HG03457 (cell line): Measurements from ENCODE around the gene EDC3.

ENCODE experiments used
- ATAC-seq: cut with Tn5 transposase; IDR thresholded peaks from one replicate; pipeline ENCODE4 v1.9.1; 2021; ENCODE audit warnings: moderate number of reproducible peaks; ENCODE audit not compliant: unreplicated experiment

The EDC3 gene

DNA sequence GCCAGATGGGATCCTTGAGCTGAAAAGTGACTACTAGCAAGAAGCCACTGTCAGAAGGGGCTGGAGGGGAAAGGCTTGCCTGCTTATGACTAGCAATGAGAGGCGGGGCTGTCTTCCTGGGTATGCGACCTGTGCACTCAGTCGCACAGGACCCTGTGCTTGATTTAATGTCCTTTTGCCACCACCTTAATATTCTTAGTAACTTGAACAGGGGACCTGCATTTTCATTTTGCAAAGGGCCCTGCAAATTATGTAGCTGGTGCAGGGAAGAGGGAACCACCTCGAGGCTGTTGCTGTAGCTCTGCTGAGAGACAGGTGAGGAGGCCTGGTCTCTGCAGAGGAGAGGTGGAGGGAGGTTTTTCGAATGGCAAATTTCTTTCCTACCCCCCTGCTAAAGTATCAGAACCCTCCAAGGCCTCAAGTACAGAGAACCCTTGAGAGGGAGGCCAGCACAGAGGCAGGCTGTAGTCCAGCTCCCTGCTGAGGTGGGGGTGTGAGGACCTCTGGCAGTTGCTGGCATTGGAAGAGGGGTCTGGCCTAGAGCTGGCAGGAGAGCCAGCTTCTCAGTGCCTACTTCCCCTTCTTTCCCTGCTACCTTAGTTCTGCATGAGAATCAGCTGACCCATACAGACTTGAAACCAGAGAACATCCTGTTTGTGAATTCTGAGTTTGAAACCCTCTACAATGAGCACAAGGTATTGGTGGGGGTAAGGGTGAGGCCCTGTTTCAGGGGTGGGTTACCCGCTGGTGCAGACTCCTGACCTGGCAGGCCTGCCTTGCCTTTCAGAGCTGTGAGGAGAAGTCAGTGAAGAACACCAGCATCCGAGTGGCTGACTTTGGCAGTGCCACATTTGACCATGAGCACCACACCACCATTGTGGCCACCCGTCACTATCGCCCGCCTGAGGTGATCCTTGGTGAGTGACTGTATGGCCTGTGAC lies 68.8 kb downstream of the EDC3 start:
- no peak for ATAC-seq

DNA sequence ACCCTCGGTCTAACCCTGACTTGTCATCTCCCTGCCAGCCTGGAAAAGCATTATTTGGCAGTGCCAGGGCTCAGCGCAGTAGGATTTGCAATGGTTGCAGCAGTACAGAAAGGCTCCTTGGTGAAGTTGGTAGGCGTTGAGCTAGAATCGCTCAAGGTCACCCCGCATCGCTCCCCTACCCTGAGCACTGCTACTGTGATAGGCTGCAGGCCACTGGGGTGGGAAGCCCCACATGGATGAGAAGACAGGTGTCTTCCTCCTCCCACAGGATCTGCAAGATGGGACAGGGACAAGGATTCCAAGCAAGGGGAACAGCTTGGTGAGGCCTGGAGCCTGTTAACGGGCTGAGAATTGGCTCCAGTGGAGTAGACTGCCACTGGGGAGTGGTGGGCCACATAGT lies 69.5 kb downstream of the EDC3 start:
- no peak for ATAC-seq

DNA sequence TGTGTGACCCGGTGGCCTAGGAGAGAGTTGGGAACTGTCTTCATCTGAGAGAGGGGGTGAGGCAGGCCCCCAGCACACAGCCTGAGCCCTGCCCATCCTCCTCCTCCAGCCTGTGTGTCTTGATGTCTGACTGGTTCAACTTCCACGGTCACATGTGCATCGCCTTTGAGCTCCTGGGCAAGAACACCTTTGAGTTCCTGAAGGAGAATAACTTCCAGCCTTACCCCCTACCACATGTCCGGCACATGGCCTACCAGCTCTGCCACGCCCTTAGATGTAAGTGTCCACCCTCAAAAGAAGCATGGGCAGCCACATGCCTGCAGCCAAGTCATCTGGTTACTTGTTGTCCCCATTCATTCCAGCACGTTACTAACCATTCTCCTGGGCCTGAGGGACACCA lies 70.1 kb downstream of the EDC3 start:
- no peak for ATAC-seq

DNA sequence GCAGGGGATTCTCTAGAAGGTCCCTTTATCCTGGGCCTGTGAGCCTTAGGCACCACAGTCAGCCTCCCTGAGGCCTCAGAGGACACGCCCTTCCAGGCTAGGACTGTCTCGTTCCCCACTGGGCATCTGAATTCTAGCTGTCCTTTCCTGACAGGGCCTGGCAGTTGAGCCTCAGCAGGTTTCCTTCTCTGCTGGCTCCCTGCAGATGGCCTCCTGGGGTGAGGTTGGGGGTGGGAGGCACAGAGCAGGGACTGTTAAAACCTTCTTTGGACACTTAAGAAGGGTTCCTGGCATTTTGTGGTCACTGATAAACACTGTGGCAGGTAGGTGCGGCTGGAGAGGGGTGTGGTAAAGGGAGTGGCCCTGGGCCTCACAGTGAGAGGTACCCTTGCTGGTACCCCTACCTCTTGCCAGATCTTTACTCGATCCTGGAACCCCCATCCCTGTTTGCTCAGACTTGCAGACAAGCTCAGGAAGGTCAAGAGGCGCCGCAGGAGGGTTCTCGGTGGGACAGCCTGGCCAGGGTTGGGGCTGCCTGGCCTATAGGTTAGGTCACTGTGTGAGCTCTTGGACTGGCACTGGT lies 71.7 kb downstream of the EDC3 start:
- no peak for ATAC-seq

DNA sequence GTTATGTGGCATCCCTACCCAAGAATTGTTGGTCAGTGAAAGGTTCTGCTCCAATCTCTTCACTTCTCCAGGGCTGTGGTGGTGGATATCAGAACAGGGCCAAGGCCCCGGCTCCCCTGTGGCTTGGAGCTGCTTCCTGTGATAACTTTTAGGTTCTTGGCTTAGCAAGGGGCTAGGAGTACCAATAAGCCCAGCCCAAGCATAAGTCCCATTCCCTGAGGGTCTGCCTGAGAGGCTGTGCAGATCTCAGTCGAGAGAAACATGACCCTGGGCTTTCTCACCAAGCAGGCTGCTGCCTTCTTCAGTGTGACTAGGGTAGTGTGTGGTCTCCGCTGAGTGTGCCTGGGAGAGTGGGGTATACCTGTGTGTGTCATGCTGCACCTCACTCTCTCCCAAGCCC lies 73.1 kb downstream of the EDC3 start:
- no peak for ATAC-seq

DNA sequence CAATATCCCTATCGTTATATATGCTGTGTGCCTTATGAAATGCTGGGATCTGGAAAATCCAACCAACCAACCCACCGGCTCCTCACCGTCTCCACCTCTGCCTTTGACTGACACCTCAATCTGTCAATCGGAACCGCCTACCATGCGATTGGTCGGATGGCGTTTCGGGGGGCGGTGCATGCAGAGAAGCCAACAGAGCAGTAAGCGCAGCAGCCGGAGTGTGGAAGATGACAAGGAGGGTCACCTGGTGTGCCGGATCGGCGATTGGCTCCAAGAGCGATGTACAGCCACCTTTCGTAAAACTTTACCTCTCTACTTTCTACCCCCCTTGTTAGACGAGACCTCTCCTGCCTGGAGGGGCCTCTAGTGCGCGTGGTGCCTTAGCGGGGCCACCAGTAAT lies 73.9 kb downstream of the EDC3 start:
- no peak for ATAC-seq

DNA sequence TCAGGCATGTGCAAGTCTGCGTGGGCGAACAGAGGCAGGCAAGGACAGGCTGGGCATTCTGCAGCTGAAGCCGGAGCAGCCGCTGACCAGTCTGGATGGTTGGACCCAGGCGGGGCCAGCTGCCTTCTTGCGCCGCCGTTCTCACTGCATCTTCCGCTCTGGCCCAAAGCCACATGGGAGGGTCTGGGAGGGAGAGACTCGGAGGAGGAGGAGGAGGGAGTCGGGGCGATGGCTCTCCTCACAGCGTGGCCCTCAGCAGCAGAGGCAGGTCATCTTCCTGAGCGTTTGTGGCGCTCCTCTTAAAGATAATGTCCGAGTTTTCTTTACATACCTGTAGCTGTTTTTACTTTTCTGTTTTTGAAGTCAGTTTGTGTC lies 74.3 kb downstream of the EDC3 start:
- ATAC-seq, result no peak

DNA sequence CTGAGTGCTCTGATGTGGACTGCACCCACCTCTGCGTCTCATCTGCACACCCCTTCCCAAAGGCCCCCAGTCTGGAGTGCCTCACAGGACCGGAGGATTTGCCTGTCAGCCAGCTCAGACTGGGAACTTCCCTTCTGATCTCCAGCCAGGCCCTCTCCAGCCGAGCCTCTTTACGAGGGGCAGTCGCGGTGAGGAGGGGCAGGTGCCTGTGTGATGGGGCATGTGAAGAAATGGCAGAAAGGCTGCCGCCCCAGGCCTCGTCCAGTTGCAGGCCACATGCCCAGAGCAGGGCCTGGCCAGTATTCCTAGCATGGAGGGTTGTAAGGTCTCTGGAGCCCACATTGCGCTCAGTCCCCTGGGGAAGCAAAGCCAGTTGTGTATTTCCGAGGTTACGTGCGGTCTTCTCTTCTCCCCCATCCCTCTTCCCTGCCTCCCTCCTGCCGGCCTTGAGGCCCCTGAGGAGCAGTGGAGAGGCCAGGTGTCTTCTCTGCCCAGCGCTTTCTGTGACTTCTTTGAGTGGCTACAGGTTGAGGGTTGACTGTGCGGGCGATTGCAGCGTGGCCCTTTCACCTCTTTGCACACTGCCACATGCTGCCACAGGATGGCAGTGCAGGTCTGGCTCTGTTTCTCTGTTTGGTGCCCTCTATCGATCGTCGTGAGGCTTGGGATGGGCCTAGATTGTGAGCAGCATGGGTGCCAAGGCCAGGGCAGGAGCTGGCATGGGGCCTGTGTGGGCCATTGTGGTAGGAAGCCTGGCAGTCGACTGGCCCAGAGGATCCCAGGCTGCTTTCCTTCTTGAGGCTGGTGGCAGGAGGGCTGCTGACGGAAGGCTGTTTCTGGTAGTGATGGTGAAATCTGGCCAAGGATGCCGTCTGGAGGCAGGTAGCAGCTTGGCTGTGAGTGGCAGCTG lies 74.9 kb downstream of the EDC3 start:
- no peak for ATAC-seq

DNA sequence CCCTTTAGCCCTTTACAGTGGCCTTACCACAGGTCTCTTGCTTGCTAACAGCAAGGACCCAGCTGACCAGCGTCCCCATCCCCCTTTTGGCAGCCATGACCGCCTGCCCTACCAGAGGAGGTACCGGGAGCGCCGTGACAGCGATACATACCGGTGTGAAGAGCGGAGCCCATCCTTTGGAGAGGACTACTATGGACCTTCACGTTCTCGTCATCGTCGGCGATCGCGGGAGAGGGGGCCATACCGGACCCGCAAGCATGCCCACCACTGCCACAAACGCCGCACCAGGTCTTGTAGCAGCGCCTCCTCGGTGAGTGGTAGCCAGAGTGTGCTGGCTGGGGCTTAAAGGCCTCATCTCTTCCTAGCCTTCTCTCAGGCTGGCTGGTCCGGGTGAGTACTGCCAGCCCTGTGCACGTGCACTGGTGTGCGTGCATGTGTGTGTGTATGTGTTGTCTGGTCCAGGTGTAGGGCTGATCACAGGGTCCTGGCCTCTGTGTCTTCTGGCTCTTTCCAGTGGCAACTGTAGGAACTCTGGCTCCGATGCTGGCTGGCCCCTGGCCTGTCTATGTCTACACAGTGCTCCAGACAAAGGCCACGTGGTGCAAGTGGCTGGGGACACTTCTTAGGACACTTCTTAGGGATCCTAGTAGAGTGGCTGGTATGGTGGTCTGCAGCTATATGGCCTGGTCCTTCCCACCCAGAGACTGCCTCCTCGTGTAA lies 75.7 kb downstream of the EDC3 start:
- no peak for ATAC-seq

DNA sequence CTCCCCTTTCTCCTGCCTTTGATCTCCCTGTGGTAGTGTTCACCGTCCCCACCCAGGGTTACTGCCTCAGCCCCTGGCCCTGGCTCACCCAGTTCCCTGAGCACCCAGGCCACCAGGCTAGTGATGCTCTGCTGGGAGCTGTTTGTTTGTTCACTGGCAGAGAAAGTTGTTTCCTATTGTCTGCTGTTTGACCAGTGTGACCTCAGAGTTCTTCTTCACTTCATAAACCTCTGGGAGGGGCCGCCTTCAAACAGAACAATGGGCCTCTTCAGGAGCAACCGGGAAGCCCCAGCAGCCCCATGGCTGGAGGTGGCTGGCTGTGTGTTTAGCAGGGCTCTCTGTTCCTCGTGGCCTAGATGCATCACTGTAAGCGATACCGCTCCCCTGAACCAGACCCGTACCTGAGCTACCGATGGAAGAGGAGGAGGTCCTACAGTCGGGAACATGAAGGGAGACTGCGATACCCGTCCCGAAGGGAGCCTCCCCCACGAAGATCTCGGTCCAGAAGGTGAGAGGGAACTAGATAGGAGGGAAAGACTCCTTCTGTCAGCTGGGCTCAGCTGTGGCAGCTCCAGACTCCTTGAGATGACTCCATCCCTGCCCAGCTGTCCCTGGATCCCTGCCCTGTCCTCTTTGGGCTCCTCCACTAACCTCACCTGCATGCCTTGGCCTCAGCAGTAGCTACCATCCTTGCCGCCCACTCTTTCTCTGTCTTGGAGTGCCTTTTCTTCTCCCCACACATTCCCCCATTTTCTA lies 76.8 kb downstream of the EDC3 start:
- ATAC-seq, result no peak

DNA sequence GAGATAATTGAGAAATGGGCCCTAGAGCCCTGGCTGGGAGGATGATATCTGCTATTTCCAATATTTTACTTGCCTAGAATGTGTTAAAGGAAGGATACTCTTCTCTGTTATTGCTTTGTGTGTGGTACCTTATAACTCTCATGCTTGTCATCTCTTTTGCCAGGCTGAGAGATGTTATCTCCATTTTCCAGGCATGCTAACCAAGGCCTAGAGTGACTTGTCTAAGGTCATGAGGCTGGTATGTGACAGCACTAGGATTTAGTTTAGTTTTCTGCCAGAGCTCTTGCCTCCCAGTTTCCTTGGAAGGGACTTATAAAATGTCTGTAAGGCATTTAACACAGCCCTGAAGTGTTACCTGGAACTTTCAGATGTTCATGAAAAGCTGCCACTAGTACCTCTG lies 78.8 kb downstream of the EDC3 start:
- ATAC-seq, result no peak

DNA sequence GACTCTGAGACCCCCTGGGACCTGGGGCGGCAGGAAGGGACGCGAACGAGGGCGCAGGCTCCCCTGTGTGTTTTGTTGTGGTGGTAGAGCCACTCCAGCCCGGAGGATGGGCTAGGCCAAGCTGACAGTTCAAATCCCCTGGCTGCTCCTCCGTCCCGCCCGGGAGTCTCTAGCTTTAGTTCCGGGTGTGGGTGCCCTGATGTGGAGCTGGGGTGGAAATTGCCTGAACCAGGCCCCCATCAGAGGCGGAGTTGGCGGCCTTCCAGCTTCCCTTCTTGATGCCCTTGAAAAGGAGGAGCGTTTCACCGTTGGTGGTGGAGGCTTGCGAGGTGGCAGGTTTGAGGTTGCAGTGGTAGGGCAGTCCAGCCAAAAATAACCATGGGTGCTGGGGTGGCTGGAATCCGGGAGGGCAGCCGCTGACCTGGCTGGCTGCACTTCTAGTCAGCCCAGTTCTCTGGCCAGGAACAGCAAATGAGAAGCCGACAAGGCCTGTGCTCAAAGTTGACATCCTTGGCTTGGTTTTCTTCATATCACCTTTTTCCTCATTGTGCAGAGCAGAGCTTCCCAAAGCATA lies 79.4 kb downstream of the EDC3 start:
- no peak for ATAC-seq

DNA sequence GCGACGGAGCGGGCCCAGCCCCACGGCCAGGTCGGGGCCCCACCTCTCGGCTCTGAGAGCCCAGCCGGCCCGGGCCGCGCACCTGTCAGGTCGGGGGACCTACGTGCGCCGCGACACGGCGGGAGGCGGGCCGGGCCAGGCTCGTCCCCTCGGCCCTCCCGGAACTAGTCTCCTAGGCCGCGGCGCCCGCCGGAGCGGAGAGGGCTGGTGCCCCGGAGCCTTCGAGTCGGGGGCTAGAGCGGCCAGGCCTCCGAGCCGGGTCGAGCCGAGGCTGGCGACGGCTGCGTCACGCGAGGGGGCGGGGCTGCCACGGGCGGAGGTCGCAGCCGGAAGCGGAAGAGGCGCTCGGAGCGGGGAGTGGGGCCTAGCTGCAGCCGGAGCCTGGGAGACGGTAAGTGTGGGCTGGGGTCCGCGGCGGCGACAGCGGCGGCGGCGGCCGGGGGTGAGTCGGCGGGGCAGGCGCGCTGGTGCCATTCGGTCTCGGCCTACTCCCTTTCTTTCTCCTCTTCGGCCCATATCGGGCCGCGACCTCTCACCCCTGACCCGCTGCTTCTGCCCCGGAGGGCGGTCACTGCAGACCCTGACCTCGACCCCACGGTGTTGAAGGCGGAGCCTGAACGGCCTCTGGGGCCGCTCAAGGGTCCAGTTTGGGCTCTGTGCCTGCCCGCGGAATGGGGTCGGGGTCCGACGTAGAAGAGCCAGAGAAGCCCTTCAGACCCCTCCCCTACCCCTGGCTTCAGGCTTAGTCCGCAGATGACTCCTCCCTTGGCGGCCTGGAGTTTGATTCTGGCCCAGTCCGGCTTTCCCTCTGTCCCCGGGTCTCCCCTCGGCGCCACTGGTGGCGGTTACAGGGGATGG lies 80.1 kb downstream of the EDC3 start, which contains the start of gene CLK3:
CLK3 (plus strand) TSS at position 329 of the 858 bp plus-strand sequence. CDS start 3,361 bp downstream, outside the sequence.
- ATAC-seq, result peak; percentile 59

DNA sequence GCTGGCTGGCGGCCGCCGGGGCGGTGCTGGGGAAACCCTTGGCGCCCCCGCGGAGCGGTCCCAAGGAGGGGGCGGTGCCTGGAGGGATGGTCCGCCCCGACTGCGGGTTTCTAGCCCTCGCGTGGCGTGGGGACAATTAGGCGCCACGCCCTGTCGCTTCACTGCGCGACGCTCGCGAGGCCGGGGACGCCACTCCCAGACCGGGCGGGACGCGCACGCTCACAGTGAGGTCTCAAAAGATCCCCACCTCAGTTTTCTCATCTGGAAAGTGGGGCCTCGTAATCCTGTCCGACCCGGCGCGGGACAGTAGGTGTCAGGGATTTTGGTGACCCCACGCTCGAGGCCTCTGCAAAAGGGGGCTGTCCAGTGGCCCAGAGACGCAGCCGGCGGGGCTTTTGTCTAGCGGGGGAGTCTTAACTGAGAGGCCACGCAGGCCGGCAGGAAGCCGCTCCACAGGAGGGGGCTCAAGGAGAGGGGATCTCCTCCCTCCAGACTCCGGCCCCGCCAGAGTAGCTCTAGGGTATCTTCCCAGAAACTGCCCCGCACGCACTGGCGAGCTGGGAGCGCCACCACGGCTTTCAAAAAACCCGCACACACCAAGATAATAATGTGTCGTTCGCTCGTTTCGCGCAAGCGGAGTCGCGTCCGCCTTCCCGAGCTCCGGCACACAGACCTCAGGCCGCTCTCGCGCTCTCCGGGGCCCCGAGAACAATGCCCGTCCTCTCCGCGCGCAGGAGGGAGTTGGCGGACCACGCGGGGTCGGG lies 80.9 kb downstream of the EDC3 start:
- peak; percentile 34 for ATAC-seq

DNA sequence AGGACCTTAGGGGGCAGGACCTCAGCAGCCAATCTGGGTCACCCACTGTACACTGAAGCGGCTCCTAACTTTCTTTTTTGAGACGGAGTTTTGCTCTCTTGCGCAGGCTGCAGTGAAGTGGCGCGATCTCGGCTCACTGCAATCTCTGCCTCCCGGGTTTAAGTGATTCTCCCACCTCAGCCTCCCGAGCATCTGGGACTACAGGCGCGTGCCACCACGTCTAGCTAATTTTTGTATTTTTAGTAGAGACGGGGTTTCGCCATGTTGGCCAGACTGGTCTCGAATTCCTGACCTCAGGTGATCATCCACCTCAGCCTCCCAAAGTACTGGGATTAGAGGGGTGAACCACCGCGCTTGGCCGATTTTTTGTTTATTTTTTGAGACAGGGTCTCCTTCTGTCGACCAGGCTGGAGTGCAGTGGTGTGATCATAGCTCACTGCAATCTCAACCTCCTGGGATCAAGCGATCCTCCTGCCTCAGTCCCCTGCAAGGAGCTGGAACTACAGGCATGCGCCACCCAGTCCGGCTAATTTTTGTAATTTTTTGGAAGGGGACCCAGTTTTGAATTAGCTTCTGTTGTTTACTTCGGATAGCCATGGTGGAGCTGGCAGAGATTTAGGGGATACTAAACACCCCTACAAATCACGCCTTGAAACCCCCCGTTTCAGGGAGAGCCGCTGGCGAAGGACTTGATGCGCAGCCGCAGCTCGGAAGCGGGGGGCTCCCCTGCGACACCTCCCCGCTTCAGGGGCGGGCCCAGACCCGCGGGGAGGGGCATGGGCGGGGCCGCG lies 81.7 kb downstream of the EDC3 start:
- ATAC-seq, result no peak

DNA sequence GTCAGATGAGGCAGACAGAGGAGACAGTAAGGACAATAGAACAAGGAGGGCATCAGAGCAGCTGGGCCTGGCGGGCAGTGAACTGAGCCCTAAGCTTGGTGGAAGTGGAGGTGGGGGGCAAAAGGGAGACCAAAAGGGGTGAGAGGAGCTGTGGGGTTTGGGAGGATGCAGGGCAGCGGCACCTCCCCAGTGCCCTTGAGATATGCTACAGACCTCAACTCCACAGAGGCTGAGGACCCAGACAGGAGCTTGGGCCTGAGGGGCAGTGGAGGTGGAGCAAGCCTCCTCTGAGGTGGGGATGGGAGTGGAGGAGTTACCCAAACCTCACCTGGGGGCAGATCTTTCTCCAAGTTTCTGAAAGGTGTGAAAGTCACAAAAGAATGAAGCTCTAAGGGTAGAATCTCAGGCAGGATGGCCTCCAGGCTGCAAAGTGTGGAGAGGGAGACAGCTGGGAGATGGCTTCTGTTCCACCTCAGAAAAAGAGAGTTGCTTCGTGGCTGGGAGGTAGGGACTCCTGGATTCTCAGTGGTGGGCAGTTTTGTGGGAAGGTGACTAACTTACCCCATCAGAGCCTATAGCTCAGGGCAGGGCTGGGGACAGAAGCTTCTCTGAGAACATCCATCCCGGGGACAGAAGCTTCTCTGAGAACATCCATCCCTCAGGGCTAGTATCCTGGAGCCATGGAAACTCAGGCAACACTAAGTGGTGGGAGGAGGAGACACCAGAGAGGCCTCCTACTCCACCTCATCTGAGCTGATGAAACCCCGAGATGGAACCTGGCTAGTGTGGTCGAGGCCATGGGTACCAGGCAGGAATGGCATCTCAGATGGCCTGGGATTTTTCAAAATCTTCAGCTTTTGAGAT lies 82.5 kb downstream of the EDC3 start:
- no peak for ATAC-seq
